WERI-Rb-1 (cell line): Measurements from ENCODE around the gene MIR17HG.

Source experiments
- DNase-seq: peaks from one replicate; pipeline ENCODE4 v3.0.0-alpha.2; 2020
- H3K27ac ChIP-seq: fragments of 250-450 bp; sonication (Bioruptor Pico); 2 replicates; pipeline ENCODE4 v1.5.1; 2020; ENCODE audit warnings: mild to moderate bottlenecking, moderate library complexity
- H3K27me3 ChIP-seq: fragments of 250-450 bp; sonication (Bioruptor Pico); 2 replicates; pipeline ENCODE4 v1.5.1; 2021; ENCODE audit warnings: mild to moderate bottlenecking, low read depth, moderate library complexity; ENCODE audit not compliant: insufficient read depth, severe bottlenecking
- H3K36me3 ChIP-seq: fragments of 250-450 bp; sonication (Bioruptor Pico); 2 replicates; pipeline ENCODE4 v1.5.1; 2020; ENCODE audit warnings: mild to moderate bottlenecking, moderate library complexity
- H3K4me3 ChIP-seq: 2 replicates; pipeline ENCODE4 v1.5.1; 2011; ENCODE audit warnings: low read depth, mild to moderate bottlenecking, control low read depth, low read length
- H3K9me3 ChIP-seq: fragments of 250-450 bp; sonication (Bioruptor Pico); 2 replicates; pipeline ENCODE4 v1.5.1; 2021; ENCODE audit warnings: mild to moderate bottlenecking, moderate library complexity; ENCODE audit not compliant: severe bottlenecking
- TF ChIP-seq, protein P1 (sequence below): IDR thresholded peaks from 2 replicates; pipeline ENCODE4 v1.5.1; 2011; ENCODE audit warnings: low read depth, mild to moderate bottlenecking, control low read depth, inconsistent platforms, low read length

Gene MIR17HG

DNA sequence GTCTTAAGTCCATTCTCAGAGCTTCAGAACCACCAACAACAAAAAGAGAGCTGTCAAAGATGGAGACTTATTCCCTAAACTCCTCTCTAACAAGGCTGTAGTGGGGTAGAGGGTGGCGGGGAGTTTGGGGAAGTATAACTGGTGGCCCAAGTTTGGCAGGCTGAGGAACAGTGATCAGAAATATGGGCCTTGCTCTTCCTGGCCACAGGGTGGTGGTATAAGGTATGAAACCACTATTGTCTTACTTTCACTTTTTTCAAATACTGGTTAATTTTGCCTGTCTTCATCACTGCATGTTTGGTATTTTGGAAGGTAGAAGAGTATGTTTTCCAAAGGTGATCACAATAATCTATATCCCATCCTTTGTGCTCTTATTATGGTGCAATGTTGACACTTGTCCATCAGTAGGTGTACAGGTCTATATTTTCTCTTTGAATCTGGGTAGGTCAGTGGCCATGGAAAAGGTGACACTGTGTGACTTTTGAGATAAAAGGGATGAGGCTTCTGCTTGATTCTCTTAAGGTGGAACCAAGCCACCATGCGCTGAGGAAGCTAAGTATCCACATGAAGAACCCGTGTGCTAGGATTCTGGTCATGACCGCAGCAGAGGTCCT, 27.7 kb downstream of the MIR17HG start:
- H3K36me3 ChIP-seq: no peaks in the 10 kb centered on the region
- H3K4me3 ChIP-seq: no peak overlapping the region
- no peak for DNase-seq

DNA sequence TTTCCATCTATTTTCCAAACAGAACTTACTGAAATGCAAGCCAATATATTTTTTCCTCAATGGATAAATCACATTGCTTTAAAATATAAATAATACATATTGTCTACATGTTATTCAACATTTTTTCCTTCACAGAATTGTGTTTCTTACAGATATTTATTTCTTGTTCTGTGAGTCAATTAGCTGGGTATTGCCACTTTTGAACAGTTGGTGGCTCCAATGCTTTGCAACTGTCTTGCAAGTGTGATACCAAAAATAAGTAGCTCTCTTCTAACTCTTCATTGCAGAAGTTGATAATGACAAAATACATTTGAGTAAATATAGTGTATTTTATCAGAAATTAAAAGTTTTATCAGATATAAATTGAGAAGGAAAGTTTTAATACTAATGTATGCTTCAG, 33.9 kb downstream of the MIR17HG start:
- no peaks in the 10 kb centered on the region for H3K9me3 ChIP-seq
- peak; percentile 54 for DNase-seq
- H3K4me3 ChIP-seq: no peak overlapping the region
- no peaks in the 10 kb centered on the region for H3K27me3 ChIP-seq
- no peak overlapping the region for H3K27ac ChIP-seq
- H3K36me3 ChIP-seq: no peaks in the 10 kb centered on the region
- TF ChIP-seq, protein P1, sequence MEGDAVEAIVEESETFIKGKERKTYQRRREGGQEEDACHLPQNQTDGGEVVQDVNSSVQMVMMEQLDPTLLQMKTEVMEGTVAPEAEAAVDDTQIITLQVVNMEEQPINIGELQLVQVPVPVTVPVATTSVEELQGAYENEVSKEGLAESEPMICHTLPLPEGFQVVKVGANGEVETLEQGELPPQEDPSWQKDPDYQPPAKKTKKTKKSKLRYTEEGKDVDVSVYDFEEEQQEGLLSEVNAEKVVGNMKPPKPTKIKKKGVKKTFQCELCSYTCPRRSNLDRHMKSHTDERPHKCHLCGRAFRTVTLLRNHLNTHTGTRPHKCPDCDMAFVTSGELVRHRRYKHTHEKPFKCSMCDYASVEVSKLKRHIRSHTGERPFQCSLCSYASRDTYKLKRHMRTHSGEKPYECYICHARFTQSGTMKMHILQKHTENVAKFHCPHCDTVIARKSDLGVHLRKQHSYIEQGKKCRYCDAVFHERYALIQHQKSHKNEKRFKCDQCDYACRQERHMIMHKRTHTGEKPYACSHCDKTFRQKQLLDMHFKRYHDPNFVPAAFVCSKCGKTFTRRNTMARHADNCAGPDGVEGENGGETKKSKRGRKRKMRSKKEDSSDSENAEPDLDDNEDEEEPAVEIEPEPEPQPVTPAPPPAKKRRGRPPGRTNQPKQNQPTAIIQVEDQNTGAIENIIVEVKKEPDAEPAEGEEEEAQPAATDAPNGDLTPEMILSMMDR: peak; percentile 62

More for the DNA sequence above, 27.7 kb downstream of the MIR17HG start:
- TF ChIP-seq, protein P1: peak; percentile 83
- Histone ChIP-seq H3K9me3 (no peaks in the 10 kb centered on the region), H3K27ac (no peak overlapping the region), H3K27me3 (no peaks in the 10 kb centered on the region)

DNA sequence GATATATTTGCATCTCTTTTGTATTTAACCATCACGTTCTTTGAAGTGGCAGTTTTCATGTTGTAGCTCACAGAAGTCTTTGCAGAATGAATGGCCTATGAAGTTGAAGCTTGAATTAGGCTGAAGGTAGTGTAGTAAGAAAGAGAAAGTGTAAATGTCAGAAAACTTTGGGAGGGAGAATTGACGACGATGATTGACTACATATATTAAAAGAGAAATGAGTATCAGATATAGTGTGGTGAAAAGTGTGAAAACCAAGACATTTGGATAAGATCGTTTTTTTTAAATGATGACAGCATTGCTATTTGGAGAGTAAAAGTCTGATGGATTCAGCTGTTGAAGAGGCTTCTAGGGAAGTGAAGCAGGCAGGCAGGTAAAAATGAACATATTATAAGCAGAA, 36.3 kb downstream of the MIR17HG start:
- TF ChIP-seq, protein P1: no peak
- Histone ChIP-seq H3K27ac (no peak overlapping the region), H3K36me3 (no peaks in the 10 kb centered on the region), H3K4me3 (no peak overlapping the region), H3K9me3 (no peaks in the 10 kb centered on the region), H3K27me3 (no peaks in the 10 kb centered on the region)
- no peak for DNase-seq

DNA sequence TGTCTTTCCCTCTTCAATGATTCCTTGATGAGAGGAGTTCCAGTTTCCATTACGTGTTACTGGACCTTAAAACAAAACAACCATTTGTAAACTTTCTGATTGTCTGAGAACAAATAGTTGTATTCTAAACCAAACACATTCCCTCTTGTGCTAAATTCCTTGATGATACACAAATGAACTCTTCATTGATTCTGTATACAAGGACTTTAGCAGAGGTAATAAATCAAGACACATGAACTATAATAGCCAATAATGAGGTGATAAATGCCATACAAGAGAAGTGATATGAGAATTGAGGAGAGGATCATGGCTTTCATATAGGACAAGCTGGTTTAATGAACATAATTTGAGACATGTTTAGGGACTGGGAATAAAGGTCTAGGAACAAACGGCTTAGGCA, 37.4 kb downstream of the MIR17HG start:
- no peak overlapping the region for H3K4me3 ChIP-seq
- TF ChIP-seq, protein P1: no peak
- H3K27ac ChIP-seq: no peak overlapping the region
- H3K36me3 ChIP-seq: no peaks in the 10 kb centered on the region
- no peak for DNase-seq
- H3K27me3 ChIP-seq: no peaks in the 10 kb centered on the region
- H3K9me3 ChIP-seq: no peaks in the 10 kb centered on the region

DNA sequence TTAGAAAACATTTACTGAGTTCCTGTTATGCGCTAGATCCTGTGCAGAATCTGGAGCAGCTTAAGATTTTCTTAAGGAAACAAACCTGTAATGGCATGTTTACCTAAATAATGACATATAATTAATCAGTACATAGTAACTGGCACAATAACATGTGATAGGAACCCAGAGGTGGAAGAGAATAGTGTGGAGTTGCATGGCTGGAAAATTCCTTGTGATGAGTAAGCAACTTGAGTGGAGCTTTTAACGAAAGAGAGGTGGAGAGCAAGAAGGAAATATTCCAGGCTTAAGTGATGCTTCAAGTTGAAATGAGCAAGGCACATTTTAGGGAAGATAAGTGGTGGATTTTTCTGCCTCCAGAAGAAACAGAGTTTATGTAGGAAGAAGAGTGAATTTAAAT, 41.7 kb downstream of the MIR17HG start:
- DNase-seq: no peak
- Histone ChIP-seq H3K27me3 (no peaks in the 10 kb centered on the region), H3K9me3 (no peaks in the 10 kb centered on the region), H3K27ac (no peak overlapping the region), H3K36me3 (no peaks in the 10 kb centered on the region), H3K4me3 (no peak overlapping the region)
- TF ChIP-seq, protein P1: no peak

DNA sequence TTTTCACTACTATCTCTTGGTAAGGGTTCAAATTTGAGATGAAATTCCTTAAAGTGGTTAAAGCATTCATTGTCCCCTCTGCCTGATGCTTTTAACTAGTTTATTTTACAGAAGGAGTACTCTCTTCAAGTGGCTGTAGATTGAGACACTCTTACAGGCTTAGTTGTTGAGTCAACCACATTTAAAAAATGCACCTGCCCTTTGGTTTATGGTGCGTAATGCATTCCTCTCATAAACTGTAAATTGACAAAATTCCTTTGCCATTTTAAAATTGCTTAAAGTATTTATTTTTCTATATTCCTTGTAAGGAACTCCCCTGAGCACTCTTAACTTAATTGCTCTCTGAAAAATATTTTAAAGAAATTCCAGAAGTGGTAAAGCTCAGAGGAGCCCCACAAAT, 50.1 kb downstream of the MIR17HG start:
- DNase-seq: no peak
- no peaks in the 10 kb centered on the region for H3K27me3 ChIP-seq
- TF ChIP-seq, protein P1: no peak
- H3K9me3 ChIP-seq: no peaks in the 10 kb centered on the region
- no peaks in the 10 kb centered on the region for H3K36me3 ChIP-seq
- no peak overlapping the region for H3K4me3 ChIP-seq
- no peak overlapping the region for H3K27ac ChIP-seq
